Measurements from ENCODE around the gene DLL3. TPM values are rescaled to one million over a fixed set of nuclear protein-coding genes. Genes with fewer than 3 reads are reported as not detected.

DLL3 gene
- total and polyA plus RNA-seq, 2 experiments from 2014 or later: 1.1 to 1.6 TPM

- H3K4me1 ChIP-seq (ENCODE audit: insufficient read depth): peaks cover 12% of the 10 kb centered on the region
- DNase-seq (ENCODE audit: low spot score): peak; percentile 28
- no peaks in the 10 kb centered on the region for H3K27me3 ChIP-seq
- H3K27ac ChIP-seq: peak overlapping the region; percentile 92
- H3K79me2 ChIP-seq: peaks cover 31% of the 10 kb centered on the region
- H3K36me3 ChIP-seq (replicated peaks; ENCODE audit: insufficient read depth, low read depth): no peaks in the 10 kb centered on the region
- TF ChIP-seq CTCF (IDR thresholded peaks at IDR 0.05; ENCODE audit: poor library complexity) (no peak), EZH2 (IDR thresholded peaks at IDR 0.05; ENCODE audit: borderline replicate concordance) (no peak), EZH2phosphoT487 (IDR thresholded peaks at IDR 0.05; ENCODE audit: low read depth, severe bottlenecking, unreplicated experiment) (no peak)
- no peaks in the 10 kb centered on the region for H3K9me3 ChIP-seq (ENCODE audit: low read depth)
- H2AFZ ChIP-seq: peak overlapping the region; percentile 48
- no peaks in the 10 kb centered on the region for H3K9me2 ChIP-seq (replicated peaks; ENCODE audit: insufficient read depth)
- WGBS (ENCODE audit: low lambda C conversion rate, missing lambda C conversion rate): 4% methylated on average over 10 of the region's 10 CpGs
- peak overlapping the region; percentile 88 for H3K4me3 ChIP-seq
- peak overlapping the region; percentile 83 for H3K4me2 ChIP-seq
- peaks cover 4% of the 10 kb centered on the region for H4K20me1 ChIP-seq (ENCODE audit: insufficient read depth, poor library complexity, severe bottlenecking)
Measured at GRCh38 chr19:39539165-39539517, 40.4 kb downstream of the DLL3 start.

- H2AFZ ChIP-seq: peak within 1 kb of the TSS; percentile 73
Measured at GRCh38 chr19:39539518-39540332, 41.0 kb downstream of the DLL3 start, which contains the start of gene EID2. Gene EID2, minus strand, starts transcription at chr19:39540161. Its CDS starts 82 bp downstream, at chr19:39540079.

GRCh38 chr19:39540333-39540673 is 41.6 kb downstream of the DLL3 start:
- no peak overlapping the region for H3K4me3 ChIP-seq
- H2AFZ ChIP-seq: peak overlapping the region; percentile 51
- H3K27me3 ChIP-seq: no peaks in the 10 kb centered on the region
- peaks cover 31% of the 10 kb centered on the region for H3K79me2 ChIP-seq
- no peak for DNase-seq (ENCODE audit: low spot score)
- no peak overlapping the region for H3K27ac ChIP-seq
- no peak for TF ChIP-seq CTCF (IDR thresholded peaks at IDR 0.05; ENCODE audit: poor library complexity)
- no peak for TF ChIP-seq EZH2phosphoT487 (IDR thresholded peaks at IDR 0.05; ENCODE audit: low read depth, severe bottlenecking, unreplicated experiment)
- no peak for TF ChIP-seq EZH2 (IDR thresholded peaks at IDR 0.05; ENCODE audit: borderline replicate concordance)
- no peaks in the 10 kb centered on the region for H3K36me3 ChIP-seq (replicated peaks; ENCODE audit: insufficient read depth, low read depth)
- H3K9me2 ChIP-seq (replicated peaks; ENCODE audit: insufficient read depth): no peaks in the 10 kb centered on the region
- no peaks in the 10 kb centered on the region for H3K9me3 ChIP-seq (ENCODE audit: low read depth)
- H3K4me2 ChIP-seq: peak overlapping the region; percentile 71
- 20% methylated on average over 10 of the region's 10 CpGs for WGBS (ENCODE audit: low lambda C conversion rate, missing lambda C conversion rate)
- peaks cover 12% of the 10 kb centered on the region for H3K4me1 ChIP-seq (ENCODE audit: insufficient read depth)
- H4K20me1 ChIP-seq (ENCODE audit: insufficient read depth, poor library complexity, severe bottlenecking): peaks cover 4% of the 10 kb centered on the region

More at GRCh38 chr19:39539518-39540332, 41.0 kb downstream of the DLL3 start, which contains the start of gene EID2:
- under 1% methylated on average over 73 of the region's 84 CpGs for WGBS (ENCODE audit: low lambda C conversion rate, missing lambda C conversion rate)
- H3K79me2 ChIP-seq: peaks cover 31% of the 10 kb centered on the region
- DNase-seq (ENCODE audit: low spot score): peak; percentile 98
- no peaks in the 10 kb centered on the region for H3K27me3 ChIP-seq
- H3K4me3 ChIP-seq: peak within 1 kb of the TSS; percentile 88
- H3K4me2 ChIP-seq: peak within 1 kb of the TSS; percentile 83
- no peaks in the 10 kb centered on the region for H3K9me2 ChIP-seq (replicated peaks; ENCODE audit: insufficient read depth)
- peak within 1 kb of the TSS; percentile 92 for H3K27ac ChIP-seq
- H4K20me1 ChIP-seq (ENCODE audit: insufficient read depth, poor library complexity, severe bottlenecking): peaks cover 4% of the 10 kb centered on the region
- H3K9me3 ChIP-seq (ENCODE audit: low read depth): no peaks in the 10 kb centered on the region
- peaks cover 12% of the 10 kb centered on the region for H3K4me1 ChIP-seq (ENCODE audit: insufficient read depth)
- TF ChIP-seq EZH2phosphoT487 (IDR thresholded peaks at IDR 0.05; ENCODE audit: low read depth, severe bottlenecking, unreplicated experiment): no peak
- peak; percentile 70 for TF ChIP-seq CTCF (IDR thresholded peaks at IDR 0.05; ENCODE audit: poor library complexity)
- H3K36me3 ChIP-seq (replicated peaks; ENCODE audit: insufficient read depth, low read depth): no peaks in the 10 kb centered on the region

Measured in hepatocyte (in vitro differentiated cells).